GM18861 (cell line): Measurements from ENCODE around the gene NTNG2.

Experiments used
- ATAC-seq: cut with Tn5 transposase; IDR thresholded peaks from one replicate; pipeline ENCODE4 v1.9.1; 2021; ENCODE audit not compliant: unreplicated experiment

Gene NTNG2

GRCh38 chr9:132234535-132234934 lies 72.7 kb downstream of the NTNG2 start:
- no peak for ATAC-seq

GRCh38 chr9:132235125-132235524 lies 73.3 kb downstream of the NTNG2 start:
- ATAC-seq = no peak

GRCh38 chr9:132235894-132236661 lies 74.2 kb downstream of the NTNG2 start:
- ATAC-seq = no peak

GRCh38 chr9:132236662-132237311 lies 74.9 kb downstream of the NTNG2 start:
- ATAC-seq = no peak

GRCh38 chr9:132237481-132237880 lies 75.6 kb downstream of the NTNG2 start:
- no peak for ATAC-seq

GRCh38 chr9:132238026-132238972 lies 76.4 kb downstream of the NTNG2 start:
- ATAC-seq = no peak

- ATAC-seq = no peak
Measured at GRCh38 chr9:132238992-132239391, 77.1 kb downstream of the NTNG2 start.

- ATAC-seq = no peak
Measured at GRCh38 chr9:132239518-132239917, 77.7 kb downstream of the NTNG2 start.

- no peak for ATAC-seq
Measured at GRCh38 chr9:132239999-132240840, 78.4 kb downstream of the NTNG2 start.

- peak; percentile 58 for ATAC-seq
Measured at GRCh38 chr9:132240841-132241482, 79.1 kb downstream of the NTNG2 start.

GRCh38 chr9:132241483-132241839 lies 79.6 kb downstream of the NTNG2 start:
- ATAC-seq = no peak

GRCh38 chr9:132241840-132242620 lies 80.2 kb downstream of the NTNG2 start:
- no peak for ATAC-seq

GRCh38 chr9:132242621-132243155 lies 80.8 kb downstream of the NTNG2 start:
- no peak for ATAC-seq

- no peak for ATAC-seq
Measured at GRCh38 chr9:132243156-132244074, 81.6 kb downstream of the NTNG2 start.

GRCh38 chr9:132244582-132245455 lies 83.0 kb downstream of the NTNG2 start:
- no peak for ATAC-seq

GRCh38 chr9:132245465-132245864 lies 83.6 kb downstream of the NTNG2 start:
- ATAC-seq = no peak

GRCh38 chr9:132247942-132248341 lies 86.1 kb downstream of the NTNG2 start:
- ATAC-seq = no peak
